Measurements from ENCODE around the gene GIMAP2. TPM values are rescaled to one million over a fixed set of nuclear protein-coding genes. Genes with fewer than 3 reads are reported as not detected.

Gene GIMAP2
- total RNA-seq = 13.9 and 16.2 TPM in 2 replicates
- 0.54 and 1.4 TPM in 2 replicates for polyA plus RNA-seq
- 0.59 and 1.4 TPM in 2 replicates for polyA plus RNA-seq (2012)
- 0.96 TPM in 1 of 2 replicates, not detected in the other for polyA minus RNA-seq (ENCODE audit: low replicate concordance)

DNA sequence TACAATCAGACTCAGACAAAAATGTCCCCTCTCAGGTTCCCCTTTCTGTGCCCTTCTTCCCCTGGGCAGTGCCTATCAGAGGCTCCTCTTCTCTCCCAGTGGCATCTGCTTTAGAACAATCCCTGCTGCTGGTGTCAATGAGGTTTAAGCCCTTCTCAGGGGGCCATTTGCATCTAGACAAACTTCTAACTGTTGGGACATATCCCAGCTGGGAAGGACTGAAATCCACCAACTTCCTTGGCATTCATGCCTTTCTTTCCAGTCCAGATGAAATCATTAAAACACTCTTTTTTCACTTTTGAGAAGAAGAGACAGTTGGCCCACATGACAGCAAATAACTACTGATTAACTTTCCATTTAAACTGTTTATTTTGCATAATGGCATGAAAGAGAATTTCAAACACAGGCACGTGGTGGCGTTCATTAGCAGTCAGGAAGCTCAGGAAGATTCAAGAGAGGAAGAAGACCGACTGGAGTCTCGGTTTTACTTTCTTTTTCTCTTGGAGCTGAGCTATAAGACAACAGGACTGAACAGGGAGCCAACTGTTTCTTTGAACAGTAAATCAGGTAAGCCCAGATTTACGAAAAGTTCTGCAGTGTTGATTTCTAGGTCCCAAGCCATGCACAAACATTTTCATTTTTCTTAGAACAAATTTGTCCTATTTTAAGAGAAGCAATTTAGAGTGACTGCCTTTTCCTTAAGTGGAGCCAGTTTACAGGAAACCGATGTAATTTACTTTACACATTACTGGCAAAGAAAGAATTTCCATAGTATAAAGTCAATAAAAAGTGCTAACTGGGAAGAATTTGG, at the start of gene GIMAP2:
Gene GIMAP2, plus strand, starts transcription at position 488 of the 811 bp plus-strand sequence. CDS start 1,354 bp downstream, outside the sequence.
- H2AFZ ChIP-seq (ENCODE audit: low read length) = peak within 1 kb of the TSS; percentile 73
- no peak within 1 kb of the TSS for H3K9ac ChIP-seq (ENCODE audit: insufficient read depth, low read length)
- peak within 1 kb of the TSS; percentile 77 for H3K4me2 ChIP-seq (ENCODE audit: extremely low read depth, insufficient read depth, low read length)
- peak within 1 kb of the TSS; percentile 41 to 91 (median 52) for H3K4me3 ChIP-seq (replicated peaks in 1 of 4; ENCODE audit: control extremely low read depth in 1 of 4, insufficient read depth in 1 of 4, low read depth in 3 of 4, low read length in 4 of 4)
- DNase-seq (ENCODE audit: low read depth in 2 of 2) = peak in 1 of 2 donors; percentile 59
- no peaks in the 10 kb centered on the region for H3K36me3 ChIP-seq (ENCODE audit: control insufficient read depth, insufficient read depth, low read length)
- H3K27ac ChIP-seq (ENCODE audit: insufficient read depth, low read length) = no peak within 1 kb of the TSS
- no peaks in the 10 kb centered on the region for H3K27me3 ChIP-seq (ENCODE audit: control insufficient read depth, insufficient read depth, low read length)
- H3K9me3 ChIP-seq (ENCODE audit: control insufficient read depth, insufficient read depth, low read depth, low read length) = no peaks in the 10 kb centered on the region
- H4K20me1 ChIP-seq (ENCODE audit: control insufficient read depth, extremely low read depth, insufficient read depth, low read length) = no peaks in the 10 kb centered on the region
- H3K79me2 ChIP-seq (ENCODE audit: control insufficient read depth, insufficient read depth, low read length) = no peaks in the 10 kb centered on the region
- TF ChIP-seq EZH2 (IDR thresholded peaks at IDR 0.05; ENCODE audit: low read length, missing control alignments) (no peak), CTCF (conservative IDR thresholded peaks at IDR 0.05 in 1 of 2, IDR thresholded peaks at IDR 0.05 in 1 of 2; ENCODE audit: low read depth in 1 of 2, low read length in 2 of 2) (no peak)
- no peaks in the 10 kb centered on the region for H3K4me1 ChIP-seq (ENCODE audit: control insufficient read depth, extremely low read depth, insufficient read depth, low read length)

GRCh38 chr7:150641854-150642253, 43.7 kb upstream of the GIMAP2 start:
- H3K9me3 ChIP-seq (ENCODE audit: control insufficient read depth, insufficient read depth, low read depth, low read length) = no peaks in the 10 kb centered on the region
- no peaks in the 10 kb centered on the region for H3K79me2 ChIP-seq (ENCODE audit: control insufficient read depth, insufficient read depth, low read length)
- H3K27ac ChIP-seq (ENCODE audit: insufficient read depth, low read length) = no peak overlapping the region
- no peak overlapping the region for H3K9ac ChIP-seq (ENCODE audit: insufficient read depth, low read length)
- H3K4me1 ChIP-seq (ENCODE audit: control insufficient read depth, extremely low read depth, insufficient read depth, low read length) = no peaks in the 10 kb centered on the region
- no peaks in the 10 kb centered on the region for H4K20me1 ChIP-seq (ENCODE audit: control insufficient read depth, extremely low read depth, insufficient read depth, low read length)
- no peak overlapping the region for H2AFZ ChIP-seq (ENCODE audit: low read length)
- no peak for DNase-seq (ENCODE audit: low read depth in 2 of 2)
- H3K4me3 ChIP-seq (replicated peaks in 1 of 4; ENCODE audit: control extremely low read depth in 1 of 4, insufficient read depth in 1 of 4, low read depth in 3 of 4, low read length in 4 of 4) = no peak overlapping the region
- H3K27me3 ChIP-seq (ENCODE audit: control insufficient read depth, insufficient read depth, low read length) = no peaks in the 10 kb centered on the region
- no peak for TF ChIP-seq EZH2 (IDR thresholded peaks at IDR 0.05; ENCODE audit: low read length, missing control alignments)
- TF ChIP-seq CTCF (conservative IDR thresholded peaks at IDR 0.05 in 1 of 2, IDR thresholded peaks at IDR 0.05 in 1 of 2; ENCODE audit: low read depth in 1 of 2, low read length in 2 of 2) = no peak
- no peaks in the 10 kb centered on the region for H3K36me3 ChIP-seq (ENCODE audit: control insufficient read depth, insufficient read depth, low read length)
- H3K4me2 ChIP-seq (ENCODE audit: extremely low read depth, insufficient read depth, low read length) = no peak overlapping the region

DNA sequence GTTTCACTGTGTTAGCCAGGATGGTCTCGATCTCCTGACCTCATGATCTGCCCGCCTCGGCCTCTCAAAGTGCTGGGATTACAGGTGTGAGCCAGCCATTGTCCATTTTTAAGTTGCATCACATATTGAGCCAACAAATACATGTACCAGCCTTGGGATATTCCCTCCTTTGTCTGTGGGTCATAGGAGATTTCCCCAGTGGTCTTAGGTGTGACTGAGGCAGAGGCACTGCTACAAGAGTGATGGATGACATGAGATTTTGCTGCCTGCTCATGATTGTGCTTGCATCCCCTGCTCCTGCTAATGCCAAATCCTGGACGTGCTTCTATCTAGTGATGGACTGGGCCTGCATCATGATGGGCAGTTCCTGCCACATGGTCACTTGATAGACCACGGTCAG, 42.6 kb upstream of the GIMAP2 start:
- H2AFZ ChIP-seq (ENCODE audit: low read length) = no peak overlapping the region
- no peak overlapping the region for H3K9ac ChIP-seq (ENCODE audit: insufficient read depth, low read length)
- H3K27ac ChIP-seq (ENCODE audit: insufficient read depth, low read length) = no peak overlapping the region
- no peaks in the 10 kb centered on the region for H4K20me1 ChIP-seq (ENCODE audit: control insufficient read depth, extremely low read depth, insufficient read depth, low read length)
- H3K9me3 ChIP-seq (ENCODE audit: control insufficient read depth, insufficient read depth, low read depth, low read length) = no peaks in the 10 kb centered on the region
- no peaks in the 10 kb centered on the region for H3K4me1 ChIP-seq (ENCODE audit: control insufficient read depth, extremely low read depth, insufficient read depth, low read length)
- no peak for DNase-seq (ENCODE audit: low read depth in 2 of 2)
- no peaks in the 10 kb centered on the region for H3K79me2 ChIP-seq (ENCODE audit: control insufficient read depth, insufficient read depth, low read length)
- no peak overlapping the region for H3K4me3 ChIP-seq (replicated peaks in 1 of 4; ENCODE audit: control extremely low read depth in 1 of 4, insufficient read depth in 1 of 4, low read depth in 3 of 4, low read length in 4 of 4)
- H3K36me3 ChIP-seq (ENCODE audit: control insufficient read depth, insufficient read depth, low read length) = no peaks in the 10 kb centered on the region
- H3K27me3 ChIP-seq (ENCODE audit: control insufficient read depth, insufficient read depth, low read length) = no peaks in the 10 kb centered on the region
- H3K4me2 ChIP-seq (ENCODE audit: extremely low read depth, insufficient read depth, low read length) = no peak overlapping the region
- no peak for TF ChIP-seq CTCF (conservative IDR thresholded peaks at IDR 0.05 in 1 of 2, IDR thresholded peaks at IDR 0.05 in 1 of 2; ENCODE audit: low read depth in 1 of 2, low read length in 2 of 2)
- TF ChIP-seq EZH2 (IDR thresholded peaks at IDR 0.05; ENCODE audit: low read length, missing control alignments) = no peak

Data from fibroblast of lung (primary cell).